Umbilical cord (tissue), 2 donors: ENCODE results near the gene TSPAN18. TPM values are rescaled to one million over a fixed set of nuclear protein-coding genes. Genes with fewer than 3 reads are reported as not detected.
A peak's percentile ranks its signal among the peaks of the same experiment; 100 is the strongest.

Experiments used
- DNase-seq: peaks from one replicate; pipeline ENCODE4 v3.0.0-alpha.2; 2015; ENCODE audit warnings: low spot score
- total RNA-seq: library from RNA; depleted of rRNA; stranded (reverse); fragments of >200 nt; gene quantifications from one replicate; pipeline ENCODE4 v1.2.3, GENCODE V29; 2014; ENCODE audit warnings: low replicate concordance; ENCODE audit not compliant: insufficient read depth

The TSPAN18 gene
- total RNA-seq, 1 donor from 2014 or later: 20.5 TPM

GRCh38 chr11:44711113-44711786 is 15.5 kb upstream of the TSPAN18 start:
- peak; percentile 78 for DNase-seq

DNA sequence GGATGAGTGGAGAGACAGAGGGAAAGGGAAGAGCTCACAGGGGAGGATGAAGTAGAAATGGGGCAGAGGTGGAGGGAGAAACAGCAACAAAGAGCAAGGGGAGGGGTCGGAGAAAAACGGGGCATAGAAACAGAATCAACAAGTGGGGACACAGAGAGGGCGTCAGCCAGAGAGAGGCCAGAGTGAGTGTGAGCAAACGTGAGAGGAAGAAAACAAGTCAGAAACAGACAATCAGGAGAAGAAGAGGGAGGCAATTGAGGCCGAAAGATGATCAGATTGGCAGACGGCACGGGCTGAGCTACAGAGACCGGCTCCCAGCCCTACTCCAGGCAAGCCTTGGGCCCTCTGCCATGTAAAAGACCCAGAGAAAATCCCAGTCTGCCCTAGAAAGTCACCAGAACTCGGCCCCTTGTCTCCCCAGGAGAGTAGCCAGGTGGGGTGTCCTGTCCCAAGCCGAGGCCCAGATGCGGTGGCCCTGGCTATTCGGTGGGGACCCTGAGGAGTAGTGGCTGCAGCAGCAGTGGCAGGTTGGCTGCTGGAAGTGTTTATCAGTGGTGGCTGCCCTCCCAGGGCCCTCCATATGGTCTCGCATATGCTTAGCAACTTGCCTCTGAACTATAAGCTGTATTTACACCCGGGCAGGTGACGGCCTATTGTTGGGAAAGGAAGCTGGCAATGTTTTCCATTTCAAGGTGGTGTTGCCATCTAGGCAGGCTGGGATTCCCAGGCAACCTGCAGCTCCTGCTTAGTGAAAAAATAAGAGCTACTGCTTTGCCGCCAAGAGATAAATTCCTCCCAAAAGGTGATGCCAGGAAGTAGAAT is 14.8 kb upstream of the TSPAN18 start:
- DNase-seq: no peak

DNA sequence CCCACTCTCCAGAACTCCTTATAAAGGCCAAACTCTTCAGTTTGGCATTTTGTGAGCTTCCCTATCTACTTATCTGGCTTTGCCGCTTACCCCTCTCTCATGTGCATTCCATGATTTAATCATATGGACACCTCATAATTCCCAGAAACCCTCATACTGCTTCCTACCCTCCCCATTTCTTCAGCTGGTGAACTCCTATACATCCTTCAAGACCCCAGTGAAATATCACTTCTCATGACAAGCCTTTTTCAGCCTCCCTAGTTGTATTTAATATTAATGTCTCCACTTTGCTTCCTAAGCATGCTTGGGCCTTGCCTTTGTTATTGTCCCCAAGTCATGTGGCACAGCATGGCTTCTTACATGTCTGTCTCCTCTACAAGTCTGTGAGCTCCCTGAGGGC is 13.7 kb upstream of the TSPAN18 start:
- no peak for DNase-seq

- DNase-seq: no peak
Measured at GRCh38 chr11:44716256-44716655, 10.5 kb upstream of the TSPAN18 start.

DNA sequence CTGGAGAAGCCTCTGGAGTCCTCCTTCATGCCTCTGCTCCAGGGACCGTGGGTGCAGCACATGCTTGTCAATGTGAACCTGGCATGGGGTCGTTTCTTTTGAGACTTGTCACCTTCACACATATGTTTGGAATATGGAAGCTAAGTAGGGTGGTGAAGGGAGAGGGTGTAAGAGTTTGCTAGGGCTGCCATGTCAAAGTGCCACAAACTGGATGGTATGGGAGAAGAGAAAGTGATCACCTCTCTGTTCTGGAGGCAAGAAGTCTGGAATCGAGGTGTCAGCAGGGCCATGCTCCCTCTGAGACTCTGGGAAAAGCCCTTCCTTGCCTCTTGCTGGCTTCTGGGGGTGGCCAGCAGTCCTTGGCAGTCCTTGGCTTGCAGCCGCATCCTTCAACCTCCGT is 8.7 kb upstream of the TSPAN18 start:
- DNase-seq: no peak

GRCh38 chr11:44718612-44719390 is 8.0 kb upstream of the TSPAN18 start:
- DNase-seq: no peak

DNA sequence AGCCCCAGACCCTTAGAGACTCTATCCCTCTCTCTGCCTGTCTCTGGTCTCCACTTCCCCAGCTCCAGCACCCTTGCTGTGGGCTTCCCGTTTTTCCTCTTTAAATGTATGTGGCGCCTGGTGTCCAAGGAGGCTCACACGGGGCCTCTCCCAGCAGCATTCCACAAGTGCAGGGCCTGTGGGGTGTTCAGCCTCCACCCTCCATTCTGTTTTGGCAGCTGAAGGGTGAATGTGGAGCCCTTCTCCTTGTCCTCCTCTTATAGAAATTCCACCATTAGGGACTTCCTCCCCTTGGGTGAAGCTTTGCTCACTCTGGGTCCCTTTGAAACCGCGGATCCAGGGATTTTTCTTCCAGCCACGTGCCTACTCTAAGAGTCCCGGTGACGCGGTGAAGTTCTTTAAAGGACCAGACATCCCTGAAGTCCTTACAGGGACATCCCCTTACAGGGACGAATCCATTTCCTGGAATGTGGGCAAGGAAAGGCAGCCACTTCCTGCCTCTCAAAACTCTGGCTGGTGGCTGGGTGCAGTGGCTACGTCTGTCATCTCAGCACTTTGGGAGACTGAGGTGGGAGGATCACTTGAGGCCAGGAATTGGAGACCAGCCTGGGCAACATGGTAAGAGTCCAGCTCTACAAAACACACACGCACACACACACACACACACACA is 1.6 kb upstream of the TSPAN18 start:
- peak; percentile 45 for DNase-seq

- no peak for DNase-seq
Measured at GRCh38 chr11:44725757-44726282, 942 bp upstream of the TSPAN18 start.

GRCh38 chr11:44727114-44727372 is 281 bp downstream of the TSPAN18 start:
- no peak for DNase-seq

- peak; percentile 88 for DNase-seq
Measured at GRCh38 chr11:44727373-44728287, 868 bp downstream of the TSPAN18 start.

- DNase-seq: no peak
Measured at GRCh38 chr11:44728491-44728910, 1.7 kb downstream of the TSPAN18 start.

DNA sequence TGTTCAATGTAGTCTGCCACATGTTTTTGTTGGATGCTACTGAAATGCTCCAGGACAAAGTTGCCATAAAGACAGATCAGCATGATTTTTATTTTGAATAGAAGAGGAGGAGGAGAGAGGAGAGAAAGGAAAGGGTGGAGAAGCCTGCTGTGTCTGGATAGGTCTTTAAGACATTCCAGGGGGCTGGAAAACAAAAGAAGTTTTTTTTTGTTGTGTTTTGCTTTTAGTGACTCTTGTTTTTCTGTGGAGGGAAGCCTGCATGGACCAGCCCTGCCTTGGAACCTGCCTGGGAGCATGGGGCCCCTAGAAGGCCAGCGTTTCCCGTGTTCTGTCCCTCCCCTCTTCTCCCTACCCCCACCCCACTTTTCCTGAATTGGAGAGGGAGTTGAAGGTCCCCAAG is 2.3 kb downstream of the TSPAN18 start:
- no peak for DNase-seq

- no peak for DNase-seq
Measured at GRCh38 chr11:44729713-44730112, 3.0 kb downstream of the TSPAN18 start.

- no peak for DNase-seq
Measured at GRCh38 chr11:44730775-44731174, 4.0 kb downstream of the TSPAN18 start.

DNA sequence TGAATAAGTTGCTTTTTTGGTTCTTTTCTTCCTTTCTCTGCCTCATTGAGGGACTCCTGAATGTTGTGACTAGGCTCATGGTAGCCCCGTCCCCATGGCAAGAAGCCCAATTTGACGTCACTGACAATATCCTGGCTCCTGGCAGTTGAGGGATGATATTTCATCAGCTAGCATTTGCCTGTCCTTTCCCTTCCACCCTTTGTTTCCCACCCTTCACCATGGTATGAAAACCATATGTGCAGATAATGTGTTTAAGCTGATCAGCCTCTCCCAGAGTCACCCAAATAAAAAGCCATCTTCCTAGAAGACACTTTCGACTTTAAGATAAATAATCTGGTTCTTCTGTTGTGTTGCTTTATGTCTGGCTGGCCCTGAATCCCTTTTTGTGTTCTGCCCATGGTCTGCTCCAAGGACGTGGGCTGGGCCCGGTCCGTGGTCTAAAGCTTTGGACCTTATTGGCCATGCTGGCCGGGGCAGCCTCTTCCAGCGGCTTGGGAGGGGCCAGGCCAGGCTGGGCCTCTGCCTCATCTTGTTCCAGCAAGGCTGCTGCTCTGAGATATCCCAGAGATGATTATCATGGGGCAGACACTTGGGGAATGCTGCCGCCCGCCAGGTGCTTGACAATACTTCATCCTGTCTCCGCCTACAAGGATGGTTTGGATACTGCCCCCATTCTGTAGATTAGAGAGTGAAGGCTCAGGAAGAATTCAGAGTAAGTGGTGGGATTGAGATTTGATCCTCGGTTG is 5.1 kb downstream of the TSPAN18 start:
- peak; percentile 75 for DNase-seq

DNA sequence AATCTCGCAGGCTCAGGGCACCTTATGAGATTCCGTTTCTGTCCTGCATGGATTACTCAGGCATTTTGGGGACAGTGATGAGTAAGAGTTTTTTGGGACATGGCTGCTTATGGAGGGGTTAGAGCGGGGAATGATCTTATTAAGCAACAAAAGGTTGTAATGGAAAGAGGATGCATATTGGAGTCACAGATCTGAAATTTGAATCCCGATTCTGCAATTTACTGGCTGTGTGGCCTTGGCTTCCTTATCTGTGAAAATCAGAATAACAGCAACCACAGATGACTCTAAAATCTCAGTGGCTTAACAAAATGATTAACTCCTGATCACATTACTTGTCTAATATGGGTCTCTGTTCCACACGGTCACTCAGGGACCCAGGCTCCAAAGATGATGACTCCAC is 5.8 kb downstream of the TSPAN18 start:
- DNase-seq: no peak

- DNase-seq: no peak
Measured at GRCh38 chr11:44733877-44734276, 7.1 kb downstream of the TSPAN18 start.

GRCh38 chr11:44734843-44735381 is 8.2 kb downstream of the TSPAN18 start:
- no peak for DNase-seq

DNA sequence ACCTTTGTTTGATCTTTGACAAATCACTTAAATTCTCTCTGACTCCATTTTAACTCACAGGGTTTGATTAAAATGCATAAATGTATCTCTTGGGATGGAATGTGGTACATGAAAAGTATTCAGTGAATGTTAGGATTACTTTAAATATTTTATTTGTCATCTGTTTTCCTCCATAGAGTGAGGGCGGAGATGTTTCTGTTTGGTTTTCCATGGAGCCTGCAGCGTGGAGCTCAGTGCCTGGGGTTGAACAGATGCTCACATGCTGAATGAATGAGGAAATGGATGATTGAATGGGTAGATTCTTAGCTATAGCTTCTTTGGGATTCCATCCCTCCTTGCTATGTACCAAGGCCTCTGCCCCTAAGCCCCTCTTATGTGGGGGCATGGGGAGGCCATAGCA is 10.0 kb downstream of the TSPAN18 start:
- peak; percentile 64 for DNase-seq
